Esophagus squamous epithelium (tissue), 5 donors: ENCODE measurements around the gene ISM2. TPM values are rescaled to one million over a fixed set of nuclear protein-coding genes. Genes with fewer than 3 reads are reported as not detected.

ENCODE experiments used
- DNase-seq: peaks from one replicate; lab custom pipeline; 2025; lab: John Stamatoyannopoulos, UW
- H3K27ac ChIP-seq, 4 donors: fragments of 200-600 bp; sonication (generic); one replicate each; pipeline ENCODE4 v1.5.1; 2016 to 2019; ENCODE audit warnings: mild to moderate bottlenecking in 1 of 4
- H3K27me3 ChIP-seq, 4 donors: fragments of 200-600 bp; sonication (generic); 1 replicate in 3 of 4; 2 replicates in 1 of 4; pipeline versions ENCODE4 v1.5.1 to v1.6.0; 2017 to 2021; ENCODE audit warnings: antibody characterized with exemption in 1 of 4
- H3K36me3 ChIP-seq, 3 donors: fragments of 200-600 bp; sonication (generic); one replicate each; pipeline ENCODE4 v1.5.1; 2016 to 2019
- H3K4me1 ChIP-seq, 3 donors: fragments of 200-600 bp; sonication (generic); one replicate each; pipeline ENCODE4 v1.5.1; 2017 to 2019
- H3K4me3 ChIP-seq, 4 donors: fragments of 200-600 bp; sonication (generic); 1 replicate in 3 of 4; 2 replicates in 1 of 4; pipeline ENCODE4 v1.5.1; 2016 to 2019; ENCODE audit warnings: mild to moderate bottlenecking in 2 of 4, moderate library complexity in 1 of 4
- H3K9me3 ChIP-seq, 3 donors: fragments of 200-600 bp; sonication (generic); one replicate each; pipeline ENCODE4 v1.5.1; 2016 to 2019
- CTCF ChIP-seq, 6 experiments: fragments of 450-650 bp in 4 of 6; fragments of 200-600 bp in 2 of 6; sonication (generic) in 2 of 6; IDR thresholded peaks; one replicate each; pipeline ENCODE4 v1.5.1; 2016 to 2019; ENCODE audit warnings: antibody characterized with exemption in 6 of 6, mild to moderate bottlenecking in 4 of 6, moderate library complexity in 4 of 6
- POLR2A ChIP-seq, 4 donors: fragments of 450-650 bp; IDR thresholded peaks; one replicate each; pipeline ENCODE4 v1.6.1; 2017; ENCODE audit warnings: antibody characterized with exemption in 4 of 4, mild to moderate bottlenecking in 4 of 4, moderate library complexity in 3 of 4
- WGBS, 2 donors: methylation state at CpG; one replicate each; pipeline ENCODE4 v1.1.5; 2018; 5-methylcytosine and 5-hydroxymethylcytosine counted together
- intact Hi-C: fragments of 100-400 bp; cut with DNase I; formaldehyde crosslinking; loops from one replicate; pipeline ENCODE4 v1.15.0; 2022
- total RNA-seq, 4 donors: library from RNA; depleted of rRNA; stranded (reverse); fragments of >200 nt; gene quantifications; one replicate each; pipeline ENCODE4 v1.1.0, GENCODE V29; 2016
- donor health status: DM: yes; HTN: yes; CAD: no.

ISM2 gene
- total RNA-seq, 4 donors from 2014 or later: 1.6 to 1.7 TPM; not detected in 2

GRCh38 chr14:77488558-77488957, 10.1 kb downstream of the ISM2 start:
- Histone ChIP-seq H3K4me3 (no peak overlapping the region), H3K4me1 (no peaks in the 10 kb centered on the region), H3K27me3 (no peaks in the 10 kb centered on the region), H3K36me3 (no peaks in the 10 kb centered on the region), H3K9me3 (no peaks in the 10 kb centered on the region), H3K27ac (no peak overlapping the region)
- intact Hi-C loops: no loop called here
- TF ChIP-seq CTCF (IDR thresholded peaks at IDR 0.05): no peak
- no peak for TF ChIP-seq POLR2A (IDR thresholded peaks at IDR 0.05)
- 77 to 84% methylated on average over 6 to 7 of the region's 7 CpGs for WGBS, 2 donors
- no peak for DNase-seq

- TF ChIP-seq POLR2A (IDR thresholded peaks at IDR 0.05): no peak
- no peak for TF ChIP-seq CTCF (IDR thresholded peaks at IDR 0.05)
- no peak for DNase-seq
- Histone ChIP-seq H3K27me3 (no peaks in the 10 kb centered on the region), H3K36me3 (no peaks in the 10 kb centered on the region), H3K4me3 (no peak overlapping the region), H3K4me1 (no peaks in the 10 kb centered on the region), H3K9me3 (no peaks in the 10 kb centered on the region), H3K27ac (no peak overlapping the region)
- 91 to 94% methylated on average over 2 to 7 of the region's 7 CpGs for WGBS, 2 donors
- intact Hi-C loops: no loop called here
These were observed 12.5 kb downstream of the ISM2 start for GRCh38 chr14:77485901-77486678.

- no peak for TF ChIP-seq CTCF (IDR thresholded peaks at IDR 0.05)
- no peak for TF ChIP-seq POLR2A (IDR thresholded peaks at IDR 0.05)
- 50% methylated on average over 1 of the region's 3 CpGs; no CpG with 5 or more reads in 1 of the 2 donors for WGBS, 2 donors
- Histone ChIP-seq H3K36me3 (no peaks in the 10 kb centered on the region), H3K27me3 (no peaks in the 10 kb centered on the region), H3K4me1 (no peaks in the 10 kb centered on the region), H3K27ac (no peak overlapping the region), H3K4me3 (no peak overlapping the region), H3K9me3 (no peaks in the 10 kb centered on the region)
- intact Hi-C loops: no loop called here
- no peak for DNase-seq
These were observed 13.4 kb downstream of the ISM2 start for GRCh38 chr14:77485256-77485655.

- Histone ChIP-seq H3K36me3 (no peaks in the 10 kb centered on the region), H3K4me3 (no peak overlapping the region)
- intact Hi-C loops: no loop called here
These were observed 16.2 kb downstream of the ISM2 start for GRCh38 chr14:77482422-77482821.

More at GRCh38 chr14:77482422-77482821, 16.2 kb downstream of the ISM2 start:
- 72 to 79% methylated on average over 2 to 4 of the region's 8 CpGs for WGBS, 2 donors
- no peak for DNase-seq
- TF ChIP-seq POLR2A (IDR thresholded peaks at IDR 0.05) (no peak), CTCF (IDR thresholded peaks at IDR 0.05) (no peak)
- no peaks in the 10 kb centered on the region for H3K9me3 ChIP-seq
- no peaks in the 10 kb centered on the region for H3K27me3 ChIP-seq
- no peak overlapping the region for H3K27ac ChIP-seq
- H3K4me1 ChIP-seq: no peaks in the 10 kb centered on the region
